HepG2 (cell line): ENCODE data around the gene TOR1A. TPM values are rescaled to one million over a fixed set of nuclear protein-coding genes. Genes with fewer than 3 reads are reported as not detected.

Experiments used
- DNMT1 ChIP-seq: sonication (generic); formaldehyde crosslinking; IDR thresholded peaks from 2 replicates; pipeline ENCODE4 v1.5.1; 2020; ENCODE audit warnings: mild to moderate bottlenecking, missing genetic modification reagents
- E2F5 ChIP-seq: sonication (generic); formaldehyde crosslinking; conservative IDR thresholded peaks from 2 replicates; pipeline ENCODE4 v1.4.0; 2020; ENCODE audit warnings: missing genetic modification reagents
- GPBP1L1 ChIP-seq: sonication (generic); formaldehyde crosslinking; IDR thresholded peaks from 2 replicates; pipeline ENCODE4 v1.5.0; 2020; ENCODE audit warnings: mild to moderate bottlenecking, missing genetic modification reagents
- IRF1 ChIP-seq: sonication (generic); formaldehyde crosslinking; IDR thresholded peaks from 2 replicates; pipeline ENCODE4 v1.4.0; 2020; ENCODE audit warnings: low read depth, mild to moderate bottlenecking, missing genetic modification reagents
- KLF13 ChIP-seq: sonication (generic); formaldehyde crosslinking; IDR thresholded peaks from 2 replicates; pipeline ENCODE4 v1.4.0; 2020; ENCODE audit warnings: mild to moderate bottlenecking, missing genetic modification reagents
- MIER2 ChIP-seq: IDR thresholded peaks from 2 replicates; pipeline ENCODE4 v1.6.1; 2016; ENCODE audit warnings: missing biosample characterization, missing genetic modification reagents
- MTA1 ChIP-seq: sonication (generic); formaldehyde crosslinking; IDR thresholded peaks from 2 replicates; pipeline ENCODE4 v1.4.0; 2020; ENCODE audit warnings: missing genetic modification reagents, mild to moderate bottlenecking, borderline replicate concordance
- NR3C1 ChIP-seq: sonication (generic); formaldehyde crosslinking; IDR thresholded peaks from 2 replicates; pipeline ENCODE4 v1.4.0; 2020; ENCODE audit warnings: missing genetic modification reagents
- NRL ChIP-seq: sonication (generic); formaldehyde crosslinking; IDR thresholded peaks from 2 replicates; pipeline ENCODE4 v1.5.0; 2020; ENCODE audit warnings: missing genetic modification reagents, mild to moderate bottlenecking, moderate library complexity, borderline replicate concordance
- SALL2 ChIP-seq: sonication (generic); formaldehyde crosslinking; IDR thresholded peaks from 2 replicates; pipeline ENCODE4 v1.8.1; 2023; ENCODE audit warnings: mild to moderate bottlenecking, missing genetic modification reagents, inconsistent platforms
- SOX5 ChIP-seq: IDR thresholded peaks from 2 replicates; pipeline ENCODE4 v1.6.1; 2016; ENCODE audit warnings: borderline replicate concordance
- STAT6 ChIP-seq: sonication (generic); formaldehyde crosslinking; IDR thresholded peaks from 2 replicates; pipeline ENCODE4 v1.4.0; 2020; ENCODE audit warnings: missing genetic modification reagents, mild to moderate bottlenecking, borderline replicate concordance
- TEF ChIP-seq: sonication (generic); formaldehyde crosslinking; IDR thresholded peaks from 2 replicates; pipeline ENCODE4 v1.5.0; 2020; ENCODE audit warnings: missing genetic modification reagents
- ZBTB25 ChIP-seq: IDR thresholded peaks from 2 replicates; pipeline ENCODE4 v1.6.1; 2018; ENCODE audit warnings: missing genetic modification reagents
- ZNF138 ChIP-seq: sonication (generic); formaldehyde crosslinking; IDR thresholded peaks from 2 replicates; pipeline ENCODE4 v1.5.0; 2020; ENCODE audit warnings: mild to moderate bottlenecking, low read depth, missing genetic modification reagents
- ZNF572 ChIP-seq: sonication (generic); formaldehyde crosslinking; IDR thresholded peaks from 2 replicates; pipeline ENCODE4 v1.5.1; 2020; ENCODE audit warnings: mild to moderate bottlenecking, missing genetic modification reagents
- ZSCAN30 ChIP-seq: sonication (generic); formaldehyde crosslinking; IDR thresholded peaks from 2 replicates; pipeline ENCODE4 v1.5.0; 2020; ENCODE audit warnings: mild to moderate bottlenecking, missing genetic modification reagents
- ZXDC ChIP-seq: sonication (generic); formaldehyde crosslinking; IDR thresholded peaks from 2 replicates; pipeline ENCODE4 v1.5.0; 2020; ENCODE audit warnings: mild to moderate bottlenecking, missing genetic modification reagents
- polyA plus RNA-seq, 8 experiments: library from polyadenylated mRNA; depleted of rRNA in 3 of 8; stranded (reverse) in 7 of 8; unstranded in 1 of 8; fragments of >200 nt; fragmentation: Illumina TruSeq in 4 of 8; extraction: Trizol in 4 of 8; gene quantifications; 2 replicates each; pipeline versions ENCODE4 v1.2.1 to v1.2.3, GENCODE V29; 2011 to 2016; ENCODE audit warnings: low read depth in 4 of 8, missing spikeins in 1 of 8, mixed read lengths in 1 of 8; ENCODE audit not compliant: insufficient read depth in 1 of 8
- total RNA-seq, 5 experiments: library from RNA; depleted of rRNA; stranded (reverse); fragments of >200 nt; fragmentation: Illumina TruSeq; extraction: Trizol; gene quantifications; 2 replicates each; pipeline ENCODE4 v1.2.3, GENCODE V29; 2016; ENCODE audit warnings: low read depth in 1 of 5

The TOR1A gene
- total and polyA plus RNA-seq, 2 of the 13 experiments (the other 11 are each of a cell fraction or from before 2014, with no cell fraction given), result 31.6 to 41.4 TPM

- TF ChIP-seq IRF1 (CRISPR knock-in tag) (no peak), NR3C1 (CRISPR knock-in tag) (no peak), MTA1 (CRISPR knock-in tag) (peak; percentile 25; the same call in 1 of the 2 replicates), STAT6 (CRISPR knock-in tag) (no peak), ZNF572 (CRISPR knock-in tag) (no peak), KLF13 (CRISPR knock-in tag) (no peak), ZXDC (0 out of 2 replicates have a peak, but pooled peaks have one; percentile 30), GPBP1L1 (no peak), DNMT1 (no peak), ZSCAN30 (peak; percentile 81; the same call in 1 of the 2 replicates), ZNF138 (CRISPR knock-in tag) (peak; percentile 39; the same call in 1 of the 2 replicates), SOX5 (no peak), TEF (CRISPR knock-in tag) (no peak), SALL2 (CRISPR knock-in tag) (peak; percentile 27; the same call in 1 of the 2 replicates), ZBTB25 (CRISPR knock-in tag) (no peak), NRL (CRISPR knock-in tag) (peak; percentile 65; the same call in 1 of the 2 replicates), E2F5 (no peak), MIER2 (no peak)
Measured at GRCh38 chr9:129802833-129803675, 20.9 kb downstream of the TOR1A start, which contains the start of gene TOR1B (continued).
